Keratinocyte (primary cell): ENCODE results near the gene BEGAIN.

Source experiments
- CTCF ChIP-seq, 3 experiments: IDR thresholded peaks in 1 of 3; conservative IDR thresholded peaks in 1 of 3; optimal IDR thresholded peaks in 1 of 3; 2 replicates in 2 of 3; 3 replicates in 1 of 3; pipeline versions ENCODE3 to v1.5.1; 2011; ENCODE audit warnings: low read length in 3 of 3, mild to moderate bottlenecking in 3 of 3, moderate library complexity in 2 of 3, control low read depth in 1 of 3, inconsistent platforms in 1 of 3; ENCODE audit not compliant: insufficient read depth in 2 of 3; ENCODE audit errors: extremely low read depth in 1 of 3
- EZH2 ChIP-seq: IDR thresholded peaks from one replicate; pipeline ENCODE4 v1.6.1; 2012; ENCODE audit warnings: inconsistent platforms, mild to moderate bottlenecking, low read length, moderate library complexity

- TF ChIP-seq CTCF (optimal IDR thresholded peaks at IDR 0.05 in 1 of 3, IDR thresholded peaks at IDR 0.05 in 1 of 3, conservative IDR thresholded peaks at IDR 0.05 in 1 of 3; ENCODE audit: extremely low read depth in 1 of 3, insufficient read depth in 2 of 3, low read length in 3 of 3): no peak
- TF ChIP-seq EZH2: no peak
These were observed 33.0 kb downstream of the BEGAIN start for GRCh38 chr14:100554082-100554677.
